ENCODE measurements around the gene TEKTIP1. TPM values are rescaled to one million over a fixed set of nuclear protein-coding genes. Genes with fewer than 3 reads are reported as not detected.

Gene TEKTIP1
- total and polyA plus RNA-seq, 2 of the 4 experiments (the other 2 are of a cell fraction) = not detected

GRCh38 chr19:3570606-3571011, 31.6 kb downstream of the TEKTIP1 start:
- Histone ChIP-seq H3K27me3 (ENCODE audit: control insufficient read depth, insufficient read depth, low read length) (no peaks in the 10 kb centered on the region), H2AFZ (replicated peaks; ENCODE audit: low read length, poor library complexity) (no peak overlapping the region), H2AK9ac (replicated peaks; ENCODE audit: low read depth, low read length, poor library complexity) (no peak overlapping the region), H3K36me3 (ENCODE audit: control insufficient read depth, insufficient read depth, low read length) (peaks cover 7% of the 10 kb centered on the region; the same call in 1 of the 2 replicates), H3K14ac (replicated peaks; ENCODE audit: low read depth, low read length) (no peak overlapping the region), H2BK20ac (ENCODE audit: low read depth, low read length) (no peak overlapping the region), H2BK5ac (ENCODE audit: low read depth, low read length, poor library complexity, severe bottlenecking) (no peak overlapping the region), H3K9ac (ENCODE audit: low read depth, low read length) (no peak overlapping the region), H3K9me1 (ENCODE audit: insufficient read depth, low read length) (peaks cover 4% of the 10 kb centered on the region), H3K23ac (ENCODE audit: low read depth, low read length) (no peak overlapping the region), H4K20me1 (ENCODE audit: insufficient read depth, low read length) (peaks cover 10% of the 10 kb centered on the region; the same call in 1 of the 2 replicates), H3K4ac (ENCODE audit: low read depth, low read length) (no peak overlapping the region), H3K4me2 (ENCODE audit: low read depth, low read length) (no peak overlapping the region), H3K4me1 (ENCODE audit: control insufficient read depth, insufficient read depth, low read length) (no peaks in the 10 kb centered on the region), H4K8ac (ENCODE audit: low read depth in 2 of 2, low read length in 2 of 2) (no peak overlapping the region), H3K56ac (ENCODE audit: extremely low read depth, insufficient read depth, low read length) (no peak overlapping the region), H2BK120ac (ENCODE audit: low read depth, low read length) (no peak overlapping the region), H2BK15ac (ENCODE audit: low read depth, low read length) (no peak overlapping the region), H4K91ac (ENCODE audit: insufficient read depth, low read depth, low read length) (no peak overlapping the region), H2AK5ac (ENCODE audit: low read depth, low read length) (no peak overlapping the region), H3K9me3 (ENCODE audit: control insufficient read depth, insufficient read depth, low read length) (no peaks in the 10 kb centered on the region), H4K5ac (ENCODE audit: low read depth, low read length) (no peak overlapping the region), H3K27ac (ENCODE audit: insufficient read depth, low read length) (no peak overlapping the region), H3K79me1 (ENCODE audit: low read depth in 1 of 2, low read length in 2 of 2) (peaks cover 7 to 22% of the 10 kb centered on the region in 2 experiments; a peak in 3 of 4 replicates), H3K18ac (ENCODE audit: low read depth, low read length) (no peak overlapping the region), H3K4me3 (ENCODE audit: insufficient read depth, low read depth, low read length) (no peak overlapping the region)
- dilution Hi-C loops (cut with HindIII; ENCODE audit: low sequenced_read_pairs, unreplicated experiment) (no loop called here), intact Hi-C loops (cut with micrococcal nuclease) (no loop called here), in situ Hi-C loops (cut with MboI; ENCODE audit: low sequenced_read_pairs) (no loop called here)
- CTCF ChIA-PET = interaction anchor here (0.7 to 1.1 kb wide), 2 partner anchors 26 to 683 kb away, joined by 3 read pairs; no protein-coding TSS in a partner anchor
- POLR2A ChIA-PET (ENCODE audit: unreplicated experiment) = no interaction called here
- TF ChIP-seq CHD1 (IDR thresholded peaks at IDR 0.05; ENCODE audit: low read depth, low read length) (no peak), RFX5 (IDR thresholded peaks at IDR 0.05; ENCODE audit: low read depth, low read length) (no peak), SMC3 (IDR thresholded peaks at IDR 0.05; ENCODE audit: low read depth, low read length) (no peak), FOS (IDR thresholded peaks at IDR 0.05; ENCODE audit: low read depth, low read length) (no peak), USF2 (IDR thresholded peaks at IDR 0.05; ENCODE audit: low read depth, low read length) (no peak), NFE2L2 (IDR thresholded peaks at IDR 0.05; ENCODE audit: low read depth, low read length) (no peak), MXI1 (IDR thresholded peaks at IDR 0.05; ENCODE audit: borderline replicate concordance, low read depth, low read length) (no peak), MAZ (IDR thresholded peaks at IDR 0.05; ENCODE audit: borderline replicate concordance, low read depth, low read length) (no peak), RCOR1 (IDR thresholded peaks at IDR 0.05; ENCODE audit: insufficient replicate concordance, low read length) (no peak), CTCF (conservative IDR thresholded peaks at IDR 0.05; ENCODE audit: low read depth, low read length) (no peak), CEBPB (IDR thresholded peaks at IDR 0.05; ENCODE audit: low read depth, low read length) (no peak), BHLHE40 (IDR thresholded peaks at IDR 0.05; ENCODE audit: low read depth, low read length) (no peak), ELK1 (IDR thresholded peaks at IDR 0.05; ENCODE audit: borderline replicate concordance, low read depth, low read length) (no peak)
- WGBS, 2 experiments (ENCODE audit: extremely low coverage in 2 of 2, insufficient read length in 1 of 2) = 90% methylated on average over 4 of the region's 7 CpGs; no CpG with 5 or more reads in 1 of the 2 experiments
- DNase-seq (no peak), ATAC-seq (ENCODE audit: low read depth) (no peak)
- BruUV-seq (replicated peaks) = no TSS peak

Measured in IMR-90 (cell line).